Panc1 (cell line): ENCODE measurements around the gene NXT1. TPM values are rescaled to one million over a fixed set of nuclear protein-coding genes. Genes with fewer than 3 reads are reported as not detected.

ENCODE experiments used
- ATAC-seq: fragments of 200-7000 bp; cut with Tn5 transposase; 2 replicates; pipeline ENCODE4 v1.9.1; 2020; ENCODE audit warnings: mild to moderate bottlenecking, moderate library complexity
- BruUV-seq: library from RNA; stranded (reverse); fragments of 400-500 nt; replicated peaks from 2 replicates; lab custom pipeline; 2021; lab: Mats Ljungman, UMichigan
- CTCF ChIA-PET: fragments of 300-600 bp; sonication (Branson Sonifier 250); formaldehyde crosslinking; loops from one replicate; lab custom pipeline; 2022; ENCODE audit warnings: antibody characterized with exemption; lab: Charles Lee
- POLR2A ChIA-PET: fragments of 300-600 bp; sonication (Branson Sonifier 250); formaldehyde crosslinking; loops from one replicate; lab custom pipeline; 2022; ENCODE audit warnings: antibody characterized with exemption; lab: Charles Lee
- DNase-seq: peaks from one replicate; pipeline ENCODE4 v3.0.0-alpha.2; 2010; ENCODE audit warnings: low read depth, low spot score
- H3K27ac ChIP-seq: 2 replicates; pipeline ENCODE4 v1.5.1; 2011; ENCODE audit warnings: mild to moderate bottlenecking, low read length, inconsistent platforms
- H3K27me3 ChIP-seq: fragments of 200-500 bp; sonication (Bioruptor generic); 2 replicates; pipeline ENCODE4 v1.6.0; 2014; ENCODE audit warnings: low read length, inconsistent platforms; ENCODE audit not compliant: control insufficient read depth, insufficient read depth
- H3K36me3 ChIP-seq: fragments of 200-500 bp; sonication (Bioruptor generic); 2 replicates; pipeline ENCODE4 v1.5.1; 2014; ENCODE audit warnings: inconsistent platforms, mild to moderate bottlenecking, low read length, moderate library complexity; ENCODE audit not compliant: control insufficient read depth, insufficient read depth
- H3K4me1 ChIP-seq: 2 replicates; pipeline ENCODE4 v1.5.1; 2011; ENCODE audit warnings: inconsistent platforms, mild to moderate bottlenecking, low read length, moderate library complexity; ENCODE audit not compliant: control insufficient read depth, insufficient read depth
- H3K4me3 ChIP-seq, 2 experiments: 2 replicates each; pipeline ENCODE4 v1.5.1; 2011 to 2012; ENCODE audit warnings: low read depth in 2 of 2, low read length in 2 of 2, mild to moderate bottlenecking in 2 of 2, inconsistent platforms in 1 of 2, moderate library complexity in 1 of 2
- H3K9me3 ChIP-seq: fragments of 200-500 bp; sonication (Bioruptor generic); 2 replicates; pipeline ENCODE4 v1.5.1; 2014; ENCODE audit warnings: low read depth, mild to moderate bottlenecking, inconsistent platforms, low read length, moderate library complexity; ENCODE audit not compliant: control insufficient read depth, insufficient read depth
- CTCF ChIP-seq: fragments of 450-650 bp; IDR thresholded peaks from 2 replicates; pipeline ENCODE4 v1.5.1; 2017; ENCODE audit warnings: mild to moderate bottlenecking
- POLR2AphosphoS5 ChIP-seq: IDR thresholded peaks from 2 replicates; pipeline ENCODE4 v1.6.1; 2012; ENCODE audit warnings: mild to moderate bottlenecking, low read depth, low read length, moderate library complexity
- REST ChIP-seq, 2 experiments: IDR thresholded peaks; 2 replicates each; pipeline ENCODE4 v1.6.1; 2011 to 2012; ENCODE audit warnings: low read depth in 2 of 2, control low read depth in 1 of 2, low read length in 1 of 2, mild to moderate bottlenecking in 1 of 2, moderate library complexity in 1 of 2; ENCODE audit not compliant: insufficient read depth in 1 of 2
- SIN3A ChIP-seq: IDR thresholded peaks from 2 replicates; pipeline ENCODE4 v1.6.1; 2012; ENCODE audit warnings: low read depth, mild to moderate bottlenecking, low read length, moderate library complexity, borderline replicate concordance; ENCODE audit not compliant: insufficient read depth
- TCF7L2 ChIP-seq: IDR thresholded peaks from 2 replicates; pipeline ENCODE4 v1.6.1; 2011; ENCODE audit warnings: mild to moderate bottlenecking, low read depth, low read length, inconsistent platforms
- in situ Hi-C: cut with HindIII; loops from 2 replicates; pipeline ENCODE4 v1.10.0; 2016; ENCODE audit warnings: low sequenced_read_pairs, low pct_unique_long_range_greater_than_20kb
- intact Hi-C: fragments of 100-400 bp; cut with micrococcal nuclease; formaldehyde crosslinking; loops from one replicate; pipeline ENCODE4 v1.10.0; 2022; ENCODE audit not compliant: unreplicated experiment
- total RNA-seq: library from RNA; stranded (reverse); gene quantifications from one replicate; pipeline ENCODE4 v1.2.1, GENCODE V29; 2021; ENCODE audit not compliant: unreplicated experiment

Gene NXT1
- total RNA-seq, 1 experiment from 2014 or later: 31.3 TPM

- H3K4me3 ChIP-seq: no peak overlapping the region
- ATAC-seq: no peak
- ChIA-PET POLR2A (no interaction called here), CTCF (no interaction called here)
- intact Hi-C loops (no loop called here), in situ Hi-C loops (no loop called here)
- H3K27ac ChIP-seq: no peak overlapping the region
- no peak for TF ChIP-seq TCF7L2
- TF ChIP-seq POLR2AphosphoS5: no peak
- no peak for TF ChIP-seq REST (IDR thresholded peaks at IDR 0.05; ENCODE audit: insufficient read depth in 1 of 2, low read depth in 2 of 2, low read length in 1 of 2)
- no peak for TF ChIP-seq SIN3A
- no peak for TF ChIP-seq CTCF
- H3K36me3 ChIP-seq: no peaks in the 10 kb centered on the region
- H3K9me3 ChIP-seq: no peaks in the 10 kb centered on the region
- H3K27me3 ChIP-seq: no peaks in the 10 kb centered on the region; the same call in 1 of the 2 replicates
- no TSS peak for BruUV-seq
- no peaks in the 10 kb centered on the region for H3K4me1 ChIP-seq
- DNase-seq: no peak
These were observed 47.1 kb upstream of the NXT1 start for GRCh38 chr20:23303325-23304102.

GRCh38 chr20:23304616-23305015 is 46.0 kb upstream of the NXT1 start:
- BruUV-seq: no TSS peak
- H3K27me3 ChIP-seq: no peaks in the 10 kb centered on the region; the same call in 1 of the 2 replicates

More at GRCh38 chr20:23304616-23305015, 46.0 kb upstream of the NXT1 start:
- Histone ChIP-seq H3K36me3 (no peaks in the 10 kb centered on the region), H3K9me3 (no peaks in the 10 kb centered on the region), H3K4me3 (no peak overlapping the region), H3K4me1 (no peaks in the 10 kb centered on the region), H3K27ac (no peak overlapping the region)
- CTCF ChIA-PET: no interaction called here
- ATAC-seq (no peak), DNase-seq (no peak)
- TF ChIP-seq POLR2AphosphoS5 (no peak), TCF7L2 (no peak), SIN3A (no peak), CTCF (no peak), REST (IDR thresholded peaks at IDR 0.05; ENCODE audit: insufficient read depth in 1 of 2, low read depth in 2 of 2, low read length in 1 of 2) (no peak)
- POLR2A ChIA-PET: no interaction called here
- in situ Hi-C loops: no loop called here
- intact Hi-C loops: no loop called here
